Lung (tissue), 12 donors: Measurements from ENCODE around the gene PLAC8. TPM values are rescaled to one million over a fixed set of nuclear protein-coding genes. Genes with fewer than 3 reads are reported as not detected.

Experiments
- ATAC-seq: fragments of 200-7000 bp; cut with Tn5 transposase; one replicate; pipeline ENCODE4 v1.9.1; 2020; ENCODE audit warnings: moderate number of reproducible peaks; ENCODE audit not compliant: insufficient read depth, low FRiP score
- DNase-seq, 3 donors: peaks; one replicate each; pipeline ENCODE4 v3.0.0-alpha.2; 2013 to 2017
- H3K27ac ChIP-seq, 2 donors: one replicate each; pipeline ENCODE4 v1.5.1; 2013; ENCODE audit warnings: mild to moderate bottlenecking in 2 of 2, moderate library complexity in 2 of 2, control low read depth in 1 of 2, inconsistent platforms in 1 of 2, low read depth in 1 of 2, low read length in 1 of 2
- H3K27me3 ChIP-seq, 3 donors: one replicate each; pipeline ENCODE4 v1.5.1; 2013; ENCODE audit warnings: low read length in 2 of 3; ENCODE audit not compliant: control insufficient read depth in 3 of 3, insufficient read depth in 3 of 3
- H3K36me3 ChIP-seq, 4 donors: one replicate each; pipeline ENCODE4 v1.5.1; 2013; ENCODE audit warnings: low read length in 4 of 4, mild to moderate bottlenecking in 1 of 4, moderate library complexity in 1 of 4; ENCODE audit not compliant: control insufficient read depth in 4 of 4, insufficient read depth in 4 of 4
- H3K4me1 ChIP-seq, 5 donors: one replicate each; pipeline ENCODE4 v1.5.1; 2013; ENCODE audit warnings: low read length in 5 of 5, mild to moderate bottlenecking in 2 of 5, moderate library complexity in 1 of 5; ENCODE audit not compliant: control insufficient read depth in 5 of 5, insufficient read depth in 5 of 5
- H3K4me3 ChIP-seq: one replicate; pipeline ENCODE4 v1.5.1; 2013; ENCODE audit warnings: mild to moderate bottlenecking, control low read depth, moderate library complexity
- H3K9ac ChIP-seq, 2 donors: one replicate each; pipeline ENCODE4 v1.5.1; 2013; ENCODE audit warnings: low read length in 2 of 2, control low read depth in 1 of 2; ENCODE audit not compliant: insufficient read depth in 1 of 2
- H3K9me3 ChIP-seq, 4 donors: one replicate each; pipeline ENCODE4 v1.5.1; 2013; ENCODE audit warnings: low read length in 3 of 4, mild to moderate bottlenecking in 1 of 4, moderate library complexity in 1 of 4; ENCODE audit not compliant: control insufficient read depth in 4 of 4, insufficient read depth in 3 of 4
- WGBS, 2 donors: extraction: QIAGEN DNeasy Blood & Tissue Kit; methylation state at CpG; one replicate each; pipeline ENCODE4 v1.1.7; 2013; 5-methylcytosine and 5-hydroxymethylcytosine counted together
- polyA plus RNA-seq, 2 donors: library from polyadenylated mRNA; stranded (reverse); fragments of 200-250 nt; gene quantifications; one replicate each; pipeline ENCODE4 v1.2.1, GENCODE V29; 2013
- total RNA-seq, 2 donors: library from RNA; depleted of rRNA in 1 of 2; stranded (reverse); fragments of >200 nt in 1 of 2; gene quantifications; one replicate each; pipeline ENCODE4 v1.2.1, GENCODE V29; 2014 to 2021
- TF ChIP-seq, protein P1 (sequence below): IDR thresholded peaks from 2 replicates; pipeline ENCODE4 v1.5.1; 2012; ENCODE audit warnings: mild to moderate bottlenecking; ENCODE audit errors: control extremely low read depth, extremely low read depth
- donor health status: control.
- donor health status: control.
- donor health status: Bipolar disorder and iron deficiency.
- donor health status: healthy.
- donor health status: DM: yes; HTN: yes; CAD: no.

The PLAC8 gene
- total and polyA plus RNA-seq, 4 donors = 53.8 to 115 (median 71.5) TPM

DNA sequence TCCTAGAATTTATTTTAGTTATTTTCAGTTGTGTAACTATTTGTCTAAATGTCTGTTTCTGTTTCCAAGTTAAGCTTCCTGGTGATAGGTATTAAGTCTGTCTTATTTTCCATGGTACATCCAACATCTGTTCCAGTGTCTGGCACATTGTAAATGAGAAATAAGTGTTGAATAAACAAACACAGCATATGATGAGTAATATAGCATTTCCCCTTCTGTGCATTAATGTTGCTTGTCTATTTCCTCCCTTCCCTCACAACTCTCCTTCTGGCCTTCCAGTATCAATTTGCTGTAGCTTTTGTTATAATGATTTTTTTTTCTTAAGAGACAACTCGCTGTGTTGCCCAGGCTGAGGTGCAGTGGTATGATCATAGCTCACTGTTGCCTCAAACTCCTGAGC lies 43.4 kb downstream of the PLAC8 start:
- no peak overlapping the region for H3K27ac ChIP-seq
- TF ChIP-seq, protein P1, sequence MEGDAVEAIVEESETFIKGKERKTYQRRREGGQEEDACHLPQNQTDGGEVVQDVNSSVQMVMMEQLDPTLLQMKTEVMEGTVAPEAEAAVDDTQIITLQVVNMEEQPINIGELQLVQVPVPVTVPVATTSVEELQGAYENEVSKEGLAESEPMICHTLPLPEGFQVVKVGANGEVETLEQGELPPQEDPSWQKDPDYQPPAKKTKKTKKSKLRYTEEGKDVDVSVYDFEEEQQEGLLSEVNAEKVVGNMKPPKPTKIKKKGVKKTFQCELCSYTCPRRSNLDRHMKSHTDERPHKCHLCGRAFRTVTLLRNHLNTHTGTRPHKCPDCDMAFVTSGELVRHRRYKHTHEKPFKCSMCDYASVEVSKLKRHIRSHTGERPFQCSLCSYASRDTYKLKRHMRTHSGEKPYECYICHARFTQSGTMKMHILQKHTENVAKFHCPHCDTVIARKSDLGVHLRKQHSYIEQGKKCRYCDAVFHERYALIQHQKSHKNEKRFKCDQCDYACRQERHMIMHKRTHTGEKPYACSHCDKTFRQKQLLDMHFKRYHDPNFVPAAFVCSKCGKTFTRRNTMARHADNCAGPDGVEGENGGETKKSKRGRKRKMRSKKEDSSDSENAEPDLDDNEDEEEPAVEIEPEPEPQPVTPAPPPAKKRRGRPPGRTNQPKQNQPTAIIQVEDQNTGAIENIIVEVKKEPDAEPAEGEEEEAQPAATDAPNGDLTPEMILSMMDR = no peak
- peaks cover 11 to 33% (median 20%) of the 10 kb centered on the region in 4 donors for H3K36me3 ChIP-seq
- no peak for ATAC-seq
- H3K27me3 ChIP-seq = no peaks in the 10 kb centered on the region
- H3K4me1 ChIP-seq = no peaks in the 10 kb centered on the region
- no peak for DNase-seq
- H3K9me3 ChIP-seq = no peaks in the 10 kb centered on the region
- H3K9ac ChIP-seq = no peak overlapping the region
- 92 to 96% methylated on average over 1 of the region's 1 CpG for WGBS, 2 donors
- H3K4me3 ChIP-seq = no peak overlapping the region

DNA sequence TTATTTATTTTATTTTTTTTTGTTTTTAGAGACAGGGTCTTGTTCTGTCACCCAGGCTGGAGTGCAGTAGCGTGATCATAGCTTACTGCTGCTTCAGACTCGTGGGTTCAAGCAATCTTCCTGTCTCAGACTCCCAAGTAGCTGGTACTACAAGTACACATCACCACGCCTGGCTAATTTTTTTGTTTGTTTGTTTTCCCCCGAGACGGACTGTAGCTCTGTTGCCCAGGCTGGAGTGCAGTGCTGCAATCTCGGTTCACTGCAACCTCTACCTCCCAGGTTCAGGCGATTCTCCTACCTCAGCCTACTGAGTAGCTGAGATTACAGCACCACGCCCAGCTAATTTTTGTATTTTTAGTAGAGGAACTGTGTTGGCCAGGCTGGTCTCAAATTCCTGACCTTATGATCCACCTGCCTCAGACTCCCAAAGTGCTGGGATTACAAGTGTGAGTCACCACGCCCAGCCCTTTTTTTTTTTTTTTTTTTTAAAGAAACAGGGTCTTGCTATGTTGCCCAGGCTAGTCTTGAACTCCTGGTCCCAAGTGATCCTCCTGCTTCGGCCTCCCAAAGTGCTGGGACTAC lies 47.4 kb downstream of the PLAC8 start:
- Histone ChIP-seq H3K27me3 (no peaks in the 10 kb centered on the region), H3K9ac (no peak overlapping the region), H3K36me3 (peaks cover 23 to 40% (median 28%) of the 10 kb centered on the region in 4 donors), H3K9me3 (no peaks in the 10 kb centered on the region), H3K27ac (no peak overlapping the region), H3K4me3 (no peak overlapping the region), H3K4me1 (no peaks in the 10 kb centered on the region)
- no peak for ATAC-seq
- DNase-seq = no peak
- 87 to 96% methylated on average over 10 of the region's 10 CpGs for WGBS, 2 donors
- TF ChIP-seq, protein P1 = no peak

DNA sequence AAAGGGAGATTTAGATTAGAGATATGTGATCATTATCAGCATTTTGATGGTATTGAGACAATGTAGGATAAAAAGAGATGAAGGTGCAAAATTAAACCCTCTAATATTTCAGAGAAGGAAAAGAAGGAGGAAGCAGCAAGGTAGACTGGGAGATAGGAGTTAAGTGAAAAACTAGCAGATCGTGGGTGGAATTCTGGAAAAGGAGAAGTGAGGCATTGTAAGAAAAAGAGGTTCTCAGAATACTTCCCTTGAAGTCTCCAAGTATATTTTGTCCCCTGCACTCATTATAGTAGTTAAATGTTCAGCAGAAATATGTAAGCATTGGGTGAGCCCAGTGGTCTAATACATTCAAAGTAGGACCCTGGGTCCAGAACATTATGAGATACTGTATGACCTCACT lies 49.3 kb downstream of the PLAC8 start:
- H3K4me3 ChIP-seq = no peak overlapping the region
- no peaks in the 10 kb centered on the region for H3K9me3 ChIP-seq
- DNase-seq (no peak), ATAC-seq (no peak)
- H3K9ac ChIP-seq = no peak overlapping the region
- H3K27me3 ChIP-seq = no peaks in the 10 kb centered on the region
- peaks cover 22 to 35% (median 27%) of the 10 kb centered on the region in 4 donors for H3K36me3 ChIP-seq
- no peaks in the 10 kb centered on the region for H3K4me1 ChIP-seq
- WGBS, 2 donors = 28 to 72% methylated on average over 1 of the region's 1 CpG
- TF ChIP-seq, protein P1 = no peak
- no peak overlapping the region for H3K27ac ChIP-seq

DNA sequence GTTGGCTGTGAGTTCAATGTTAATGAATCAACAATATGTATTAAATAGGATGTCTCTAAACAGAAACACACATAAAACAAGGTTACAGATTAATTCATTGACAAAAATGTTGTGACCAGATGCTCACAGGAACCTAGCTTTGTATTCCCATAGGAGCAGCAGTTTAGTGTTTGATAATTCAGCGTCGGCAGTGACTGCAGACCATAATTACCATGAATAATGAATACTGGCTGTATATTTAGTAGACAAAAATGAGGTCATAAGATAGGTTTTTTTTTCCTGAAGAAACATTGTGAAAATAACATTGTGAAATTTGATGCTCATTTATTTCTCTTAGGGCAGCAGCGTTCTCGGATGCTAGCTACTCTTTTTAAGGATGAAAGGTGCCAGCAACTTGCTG lies 51.8 kb downstream of the PLAC8 start:
- H3K9ac ChIP-seq = no peak overlapping the region
- H3K36me3 ChIP-seq = peaks cover 13 to 27% (median 24%) of the 10 kb centered on the region in 4 donors
- TF ChIP-seq, protein P1 = no peak
- no peak for DNase-seq
- no peak overlapping the region for H3K4me3 ChIP-seq
- WGBS, 2 donors = 97 to 98% methylated on average over 4 of the region's 4 CpGs
- no peaks in the 10 kb centered on the region for H3K27me3 ChIP-seq
- H3K4me1 ChIP-seq = no peaks in the 10 kb centered on the region
- no peak for ATAC-seq
- no peak overlapping the region for H3K27ac ChIP-seq
- no peaks in the 10 kb centered on the region for H3K9me3 ChIP-seq
